GM18507 (cell line): ENCODE results near the gene POC1B.
A peak's percentile ranks its signal among the peaks of the same experiment; 100 is the strongest.

ENCODE experiments used
- DNase-seq: peaks from one replicate; pipeline ENCODE4 v3.0.0; 2011; ENCODE audit warnings: low read depth; ENCODE audit not compliant: insufficient read length; ENCODE audit errors: extremely low spot score
- FAIRE-seq: peaks from 2 replicates; lab custom pipeline; 2011; peaks lifted over from hg19 to GRCh38; lab: Jason Lieb, UNC

Gene POC1B

DNA sequence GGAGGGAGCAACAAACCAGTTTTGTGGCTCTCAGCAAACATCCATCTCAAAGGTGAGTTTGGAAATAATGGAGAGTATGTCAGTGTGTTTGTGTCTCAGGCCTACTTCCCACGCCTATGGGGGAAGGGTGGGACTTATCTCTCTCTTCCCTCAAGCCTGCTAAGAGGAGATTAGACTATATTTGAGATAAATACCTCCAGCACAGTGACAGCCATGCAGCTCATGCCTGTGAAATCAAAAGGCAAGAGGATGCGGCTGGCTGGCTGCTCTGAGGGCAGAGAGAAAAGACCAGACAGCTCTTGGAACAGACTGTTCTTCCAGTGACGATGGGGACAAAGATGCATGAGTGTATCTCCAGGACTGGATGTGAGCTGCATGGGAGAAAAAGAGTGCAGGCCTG, 14.7 kb upstream of the POC1B start:
- FAIRE-seq (no peak), DNase-seq (no peak)

DNA sequence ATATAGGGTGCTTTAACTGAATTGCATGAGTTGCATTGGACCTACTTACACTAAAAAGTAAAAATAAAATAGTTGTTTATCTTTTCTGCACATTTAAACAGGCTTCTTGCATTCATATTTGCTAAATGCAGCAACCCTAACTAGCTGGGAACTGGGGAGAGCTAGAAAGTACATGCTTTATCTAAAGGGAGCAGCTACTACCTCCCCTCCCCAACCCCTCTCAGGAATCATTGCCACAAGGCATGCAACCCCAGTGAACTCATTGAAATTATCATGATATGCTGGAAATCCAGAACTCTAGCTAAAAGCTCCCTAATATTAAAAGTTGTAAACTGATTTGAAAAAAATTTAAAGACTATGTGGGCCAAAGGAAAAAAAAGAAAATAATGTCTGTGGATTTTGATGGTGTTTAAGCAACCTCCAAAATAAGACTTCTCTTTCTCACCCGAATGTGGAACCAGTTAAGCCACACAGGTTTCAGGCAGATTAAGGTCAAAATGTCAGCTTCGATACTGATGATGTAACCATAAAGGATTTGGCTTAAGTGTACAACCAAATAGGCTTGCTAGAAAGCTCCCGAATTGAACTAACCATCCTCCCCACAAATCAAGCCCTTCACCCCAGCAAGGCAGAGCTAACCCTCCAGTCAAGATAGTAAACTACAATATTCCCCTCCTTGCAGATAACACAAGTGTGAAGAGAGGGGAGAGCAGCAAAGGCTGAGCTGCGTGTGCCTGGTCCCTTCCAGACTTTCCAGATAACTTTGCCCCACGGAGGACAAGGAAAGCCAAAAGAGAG, 13.8 kb upstream of the POC1B start:
- DNase-seq (no peak), FAIRE-seq (no peak)

DNA sequence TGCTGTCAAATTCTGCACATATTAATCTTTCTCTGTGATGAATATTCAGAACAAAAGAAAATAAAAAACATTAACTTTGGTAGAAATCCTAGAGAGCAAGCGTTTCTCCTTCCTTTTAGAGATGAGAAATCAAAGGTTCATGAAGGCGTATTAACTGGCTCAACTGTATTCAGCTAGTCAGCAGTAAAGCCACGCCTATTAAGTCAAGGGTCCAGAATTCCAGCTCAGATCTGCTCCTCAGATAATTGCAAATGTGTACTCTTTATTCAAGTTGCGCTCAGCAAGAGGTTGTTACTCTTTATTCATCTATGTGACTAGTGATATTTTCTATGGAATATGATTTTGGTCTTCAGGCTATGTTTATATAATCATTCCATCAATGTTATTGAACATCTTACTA, 13.1 kb upstream of the POC1B start:
- FAIRE-seq (no peak), DNase-seq (no peak)

DNA sequence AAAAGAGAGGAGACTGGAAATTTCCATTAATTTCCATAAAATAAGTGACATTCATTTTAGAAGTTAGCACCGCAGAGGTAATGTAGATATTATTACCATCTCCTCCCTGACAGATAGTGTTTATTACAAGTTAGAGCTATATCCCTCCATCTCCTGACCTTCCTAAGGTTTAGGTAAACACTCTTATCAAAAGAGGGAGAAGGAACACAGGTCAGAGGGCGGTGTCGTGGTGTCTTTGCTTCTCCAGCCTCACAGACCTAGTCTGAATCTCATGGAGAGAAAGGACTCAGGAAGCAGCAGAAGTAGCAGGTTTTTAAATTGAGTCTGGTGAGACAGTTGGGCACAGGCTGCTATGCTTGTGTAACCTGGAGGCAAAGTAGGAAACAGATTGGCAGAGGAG, 11.5 kb upstream of the POC1B start:
- DNase-seq, result no peak
- FAIRE-seq, result no peak

DNA sequence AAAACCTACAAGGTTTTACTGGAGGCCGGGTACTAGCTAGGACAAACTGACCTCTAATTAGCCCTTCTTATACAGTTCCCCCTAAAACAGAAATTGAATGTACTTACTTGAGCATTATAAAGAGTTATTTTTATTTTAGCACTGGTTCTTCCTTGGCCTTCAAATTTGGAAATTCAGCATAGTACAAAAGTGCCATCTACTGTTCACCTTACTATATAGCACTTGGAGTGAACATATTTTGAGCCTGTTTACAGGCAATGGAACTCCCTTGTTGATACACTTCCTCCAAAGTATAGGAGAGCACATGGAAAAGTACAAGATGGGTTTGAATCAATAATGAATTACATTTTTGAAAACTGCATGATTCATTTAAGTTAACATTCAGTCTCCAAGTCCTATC, 3.9 kb upstream of the POC1B start:
- peak; percentile 71 for FAIRE-seq

DNA sequence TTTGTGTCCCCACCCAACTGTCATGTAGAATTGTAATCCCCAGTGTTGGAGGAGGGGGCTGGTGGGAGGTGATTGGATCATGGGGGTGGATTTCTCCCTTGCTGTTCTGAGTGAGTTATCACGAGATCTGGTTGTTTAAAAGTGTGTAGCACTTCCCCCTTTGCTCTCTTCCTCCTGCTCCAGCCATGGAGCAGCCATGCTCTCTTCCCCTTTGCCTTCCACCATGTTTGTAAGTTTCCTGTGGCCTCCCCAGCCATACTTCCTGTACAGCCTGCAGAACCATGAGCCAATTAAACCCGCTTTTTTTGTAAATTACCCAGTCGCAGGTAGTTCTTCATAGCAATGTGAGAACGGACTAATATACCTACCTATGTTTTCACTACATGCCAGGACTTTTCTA, 2.6 kb upstream of the POC1B start:
- no peak for DNase-seq
- FAIRE-seq, result no peak

More for the DNA sequence above, 3.9 kb upstream of the POC1B start:
- no peak for DNase-seq

DNA sequence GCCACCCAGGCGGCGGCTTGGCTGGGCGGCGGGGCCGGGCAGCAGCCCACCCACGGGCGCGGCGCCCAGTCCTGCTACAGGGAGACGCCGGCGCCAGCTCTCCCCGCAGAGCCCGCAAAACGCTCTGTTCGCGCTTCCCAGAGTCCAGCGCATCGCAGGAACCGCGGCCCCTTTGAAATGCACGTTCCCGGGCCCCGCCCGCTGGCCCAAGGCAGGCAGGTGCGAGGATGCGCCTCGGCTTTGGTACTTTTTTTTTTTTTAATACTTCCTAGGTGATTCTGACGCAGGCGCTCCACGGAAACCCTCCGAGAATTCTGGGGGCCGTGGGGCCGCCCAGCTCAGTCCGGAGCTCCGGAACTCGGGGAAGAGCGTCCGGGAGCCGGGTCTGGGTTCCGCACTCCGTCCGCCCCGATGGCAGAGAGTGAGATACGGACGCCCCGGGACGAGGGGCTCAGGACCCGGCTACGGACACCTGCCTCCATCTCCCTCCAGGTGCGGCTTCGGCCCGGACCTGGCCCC, 483 bp downstream of the POC1B start:
- DNase-seq, result peak; percentile 9
- FAIRE-seq, result no peak

DNA sequence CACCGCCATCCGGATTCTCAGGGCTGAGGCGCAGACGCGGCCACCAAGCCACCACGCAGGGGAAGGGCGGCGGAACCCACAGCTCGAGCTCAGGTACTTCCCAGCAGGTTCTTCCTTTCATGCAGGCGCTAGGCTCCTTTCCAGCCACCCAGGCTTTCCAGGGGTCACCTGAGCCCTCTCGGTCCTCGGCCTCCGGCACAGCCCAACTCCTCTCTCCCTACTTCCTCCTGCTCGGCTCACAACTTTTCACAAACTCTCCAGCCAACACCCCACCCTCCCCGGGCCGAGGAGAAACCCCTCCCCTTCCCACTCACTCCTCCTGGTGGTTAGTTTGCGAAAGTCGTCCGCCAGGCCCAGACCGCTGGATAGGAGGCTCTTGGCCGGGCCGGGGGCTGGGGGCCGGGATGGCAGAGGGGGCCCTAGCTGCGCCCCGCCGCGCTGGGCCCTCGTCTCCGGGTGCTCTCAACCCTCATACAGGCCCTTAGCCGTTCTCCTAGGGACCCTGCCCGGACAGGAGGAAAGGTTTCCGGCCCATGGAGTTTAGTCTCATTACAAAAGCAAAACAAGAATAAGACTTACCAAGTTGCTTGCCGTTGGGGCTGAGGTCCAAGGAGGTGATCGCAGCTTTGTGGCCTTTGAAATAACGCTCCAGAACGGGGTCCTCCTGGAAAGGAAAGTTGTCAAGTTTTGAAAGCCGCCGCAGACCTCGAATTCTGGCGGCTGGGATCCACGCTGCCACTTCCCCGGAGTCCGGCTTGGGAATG, 1.1 kb downstream of the POC1B start, which contains the start of gene GALNT4:
GALNT4 (minus strand) TSS at position 256 of the 764 bp plus-strand sequence; CDS start at position 9, 247 bp downstream.
- FAIRE-seq (peak; percentile 84), DNase-seq (peak; percentile 69)

DNA sequence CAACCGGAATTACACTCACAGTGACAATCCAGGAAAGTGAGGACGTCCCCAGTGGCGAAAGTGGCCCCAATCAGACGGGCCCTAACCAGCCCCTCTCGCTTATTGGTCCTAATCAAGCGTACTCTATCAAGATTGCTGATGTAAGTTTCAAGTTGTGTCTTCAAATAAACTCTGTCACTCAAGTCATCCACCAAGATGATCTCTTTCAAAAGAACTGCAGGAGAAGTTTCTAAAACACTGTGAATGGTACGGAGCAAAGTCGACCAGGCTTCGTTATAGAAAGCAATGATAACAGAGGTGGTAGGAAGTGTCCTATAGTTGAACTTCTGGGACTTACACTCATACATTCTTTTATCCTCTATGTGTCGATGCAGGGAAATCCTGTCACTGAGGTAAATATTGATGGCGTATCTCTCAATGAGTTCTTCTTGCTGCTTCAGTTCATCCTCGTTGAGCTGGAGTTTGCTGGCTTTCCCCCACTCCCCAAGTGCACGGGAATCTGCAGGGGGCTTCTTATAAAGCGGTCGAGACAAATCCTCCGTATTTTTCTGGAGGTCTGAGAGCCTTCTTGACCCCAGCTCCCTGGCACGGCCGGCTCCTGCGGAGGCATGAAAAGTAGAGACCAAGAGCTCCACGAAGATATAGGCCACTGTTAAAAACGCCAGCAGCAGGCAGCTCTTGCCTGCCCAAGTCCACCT, 1.9 kb downstream of the POC1B start:
- FAIRE-seq (no peak), DNase-seq (no peak)

DNA sequence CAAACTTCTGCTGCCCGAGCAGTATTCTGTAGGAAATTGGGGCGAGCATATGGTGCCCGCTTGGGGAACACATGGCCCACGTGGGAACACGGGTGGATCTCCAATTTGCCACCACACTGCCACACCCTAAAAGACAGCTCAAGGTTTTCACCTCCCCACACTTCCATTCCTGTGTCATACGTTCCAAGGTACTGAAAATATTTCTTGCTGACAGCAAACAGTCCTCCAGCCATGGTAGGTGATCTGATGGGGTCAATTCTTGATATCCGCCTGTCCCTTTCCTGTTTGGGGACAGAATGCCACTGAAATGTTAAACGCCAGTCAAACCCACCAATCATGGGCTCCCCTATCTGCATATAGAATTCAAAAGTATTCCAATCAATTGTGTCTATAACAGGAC, 2.5 kb downstream of the POC1B start:
- no peak for FAIRE-seq
- DNase-seq, result no peak

DNA sequence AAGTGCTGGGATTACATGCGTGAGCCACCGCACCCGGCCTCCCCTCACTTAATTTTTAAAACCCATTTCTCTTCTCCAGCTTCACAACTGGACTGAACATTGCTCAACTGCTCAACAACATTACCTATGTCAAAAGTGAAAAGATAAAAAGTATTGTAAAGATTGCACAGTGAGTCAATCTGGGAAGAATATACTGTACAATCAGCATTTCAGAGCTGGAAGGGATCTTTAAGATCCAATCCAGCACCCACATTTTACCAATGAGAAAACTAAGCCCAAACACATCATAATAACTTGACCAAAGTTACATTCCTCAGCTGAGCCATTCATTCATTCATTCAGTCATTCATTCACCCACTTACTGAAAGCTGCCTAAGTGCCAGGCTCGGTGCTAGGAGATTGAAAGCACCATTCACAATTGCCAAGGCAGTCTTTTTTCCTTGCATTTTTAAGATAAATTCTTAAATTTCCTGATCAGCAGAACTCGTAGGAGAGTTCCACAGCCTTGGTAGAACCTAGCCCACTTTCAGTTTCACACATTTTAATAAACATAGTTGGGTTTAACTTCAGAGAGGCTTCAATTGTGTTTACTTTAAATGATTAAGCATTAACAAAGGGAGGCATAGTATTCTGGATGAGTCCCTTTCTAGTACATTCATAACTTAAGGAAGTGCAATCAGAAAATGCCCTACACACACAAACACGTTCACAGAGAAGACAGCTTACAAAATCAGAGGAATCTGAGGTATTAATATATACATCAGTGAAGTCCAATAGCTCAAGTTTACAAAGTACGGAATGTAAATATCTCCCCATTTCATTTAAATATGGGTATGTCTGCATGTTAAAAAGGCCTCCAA, 4.3 kb downstream of the POC1B start:
- FAIRE-seq, result no peak

DNA sequence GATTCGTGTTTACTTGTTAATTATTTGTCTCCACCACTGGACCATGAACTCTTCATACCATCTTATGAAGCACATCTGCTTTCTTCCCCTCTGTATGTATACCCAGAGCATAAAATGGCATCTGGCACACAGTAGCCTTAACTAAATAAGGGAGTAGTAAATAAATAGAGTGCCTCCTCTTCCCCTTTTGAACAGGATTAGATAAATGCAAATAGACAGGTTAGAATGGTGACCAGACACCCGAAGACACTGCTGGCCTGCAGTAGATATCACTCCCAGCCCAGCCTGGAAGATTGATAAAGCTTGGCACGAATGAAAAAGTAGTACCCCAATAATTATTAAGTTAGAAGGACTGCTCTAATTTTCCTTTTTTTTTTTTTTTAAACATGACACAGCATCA, 8.1 kb downstream of the POC1B start:
- no peak for DNase-seq
- FAIRE-seq, result no peak

More for the DNA sequence above, 4.3 kb downstream of the POC1B start:
- DNase-seq, result no peak

DNA sequence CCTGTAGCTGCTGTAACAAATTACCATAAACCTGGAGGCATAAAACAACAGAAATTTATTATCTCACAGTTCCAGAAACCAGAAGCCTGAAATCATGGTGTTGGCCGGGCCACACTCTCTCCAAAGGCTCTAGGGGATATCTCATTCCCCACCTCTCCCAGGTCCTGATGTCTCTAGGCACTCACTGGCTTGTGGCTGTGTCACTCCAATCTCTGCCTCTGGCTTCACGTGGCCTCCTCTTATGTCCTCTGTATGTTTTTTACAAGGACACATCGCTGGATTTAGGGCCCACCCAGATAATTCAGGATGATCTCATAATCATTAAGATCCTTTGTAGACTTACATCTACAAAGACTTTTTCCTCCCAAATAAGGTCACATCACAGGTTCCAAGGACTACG, 9.2 kb downstream of the POC1B start:
- DNase-seq, result no peak
- FAIRE-seq, result no peak

DNA sequence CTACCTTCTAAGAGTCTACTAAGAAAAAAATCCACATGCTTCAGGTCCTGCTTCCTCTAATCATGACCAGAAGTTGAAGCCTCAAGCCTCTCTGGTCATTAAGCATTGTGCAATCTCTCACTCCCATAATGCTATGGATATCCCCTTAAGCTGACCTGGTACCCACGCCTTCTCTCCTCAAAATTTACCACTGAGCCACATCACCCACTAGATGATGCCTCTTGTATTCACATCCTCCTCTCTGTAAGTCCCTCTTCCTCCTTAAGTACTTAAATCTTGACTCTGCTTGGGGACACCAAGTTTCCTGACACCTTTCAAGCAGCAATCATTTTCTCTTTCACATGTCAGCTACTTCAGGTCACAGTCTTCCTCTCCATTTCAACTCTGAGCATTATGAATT, 11.1 kb downstream of the POC1B start:
- FAIRE-seq, result no peak
- DNase-seq, result no peak

DNA sequence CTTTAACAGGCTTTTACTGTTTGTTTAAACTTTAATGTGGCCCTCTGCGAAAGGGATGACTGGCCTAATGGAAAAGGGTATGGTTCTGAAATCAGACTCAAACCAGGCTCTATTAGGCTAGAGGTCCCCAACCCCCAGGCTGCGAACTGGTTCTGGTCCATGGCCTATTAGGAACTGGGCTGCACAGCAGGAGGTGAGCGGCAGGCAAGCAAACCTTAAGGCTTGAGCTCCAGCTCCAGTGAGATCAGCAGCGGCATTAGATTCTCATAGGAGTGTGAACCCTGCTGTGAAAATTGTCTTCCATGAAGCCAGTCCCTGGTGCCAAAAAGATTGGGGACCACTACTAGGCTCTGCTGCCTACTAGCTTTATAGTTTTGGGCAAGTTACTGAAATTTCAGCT, 12.3 kb downstream of the POC1B start:
- FAIRE-seq (no peak), DNase-seq (no peak)

DNA sequence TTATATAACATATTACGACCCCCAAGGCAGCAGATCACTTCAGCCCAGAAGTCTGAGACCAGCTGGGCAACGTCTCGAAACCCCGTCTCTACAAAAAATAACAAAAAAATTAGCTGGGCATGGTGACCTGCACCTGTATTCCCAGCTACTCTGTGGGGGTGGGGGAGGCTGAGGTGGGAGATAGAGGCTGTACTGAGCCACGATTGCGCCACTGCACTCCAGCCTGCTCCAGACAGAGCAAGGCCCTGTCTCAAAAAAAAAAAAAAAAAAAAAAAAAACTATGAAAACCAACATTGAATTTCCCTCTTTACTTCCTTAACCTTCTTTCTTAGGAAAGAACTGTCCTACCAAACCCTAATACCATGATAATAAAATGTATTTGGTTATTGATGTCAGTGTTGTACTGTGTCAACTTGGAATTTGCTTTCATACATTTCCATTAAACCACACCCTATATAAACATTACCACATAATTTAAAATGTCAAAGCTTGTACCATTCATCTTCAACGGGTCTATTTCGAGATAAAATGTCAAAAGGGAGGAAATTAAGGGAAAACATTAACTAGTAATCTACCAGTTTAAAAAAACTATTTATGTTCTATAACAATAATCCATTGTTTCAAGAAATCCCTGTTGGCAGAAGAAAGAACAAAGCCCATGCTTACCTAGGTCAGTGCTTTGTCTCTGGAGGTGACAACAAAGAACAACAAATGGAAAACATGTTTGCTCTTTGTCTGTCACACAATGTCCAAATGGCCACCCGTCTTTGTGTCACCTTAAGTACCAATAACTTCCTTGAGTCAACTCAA, 18.6 kb downstream of the POC1B start:
- FAIRE-seq (no peak), DNase-seq (no peak)

DNA sequence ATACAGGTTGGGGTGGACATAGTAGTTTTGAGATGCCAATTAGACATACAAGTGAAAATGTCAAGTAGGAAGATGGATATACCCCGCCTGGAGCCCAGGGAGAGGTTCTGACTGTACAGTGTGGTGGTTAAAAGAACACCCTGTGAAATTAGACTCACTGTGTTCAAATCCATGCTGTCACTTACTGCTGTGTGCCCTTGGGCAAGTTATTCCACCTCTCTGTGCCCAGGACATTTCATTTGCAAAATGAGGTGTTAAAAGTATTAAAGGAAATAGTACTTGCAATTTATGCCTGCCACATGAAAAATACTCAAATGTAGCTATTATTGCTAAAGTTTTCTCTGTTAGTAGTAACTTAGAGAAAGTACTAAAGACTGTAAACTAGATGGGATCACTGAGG, 19.8 kb downstream of the POC1B start:
- FAIRE-seq, result no peak

DNA sequence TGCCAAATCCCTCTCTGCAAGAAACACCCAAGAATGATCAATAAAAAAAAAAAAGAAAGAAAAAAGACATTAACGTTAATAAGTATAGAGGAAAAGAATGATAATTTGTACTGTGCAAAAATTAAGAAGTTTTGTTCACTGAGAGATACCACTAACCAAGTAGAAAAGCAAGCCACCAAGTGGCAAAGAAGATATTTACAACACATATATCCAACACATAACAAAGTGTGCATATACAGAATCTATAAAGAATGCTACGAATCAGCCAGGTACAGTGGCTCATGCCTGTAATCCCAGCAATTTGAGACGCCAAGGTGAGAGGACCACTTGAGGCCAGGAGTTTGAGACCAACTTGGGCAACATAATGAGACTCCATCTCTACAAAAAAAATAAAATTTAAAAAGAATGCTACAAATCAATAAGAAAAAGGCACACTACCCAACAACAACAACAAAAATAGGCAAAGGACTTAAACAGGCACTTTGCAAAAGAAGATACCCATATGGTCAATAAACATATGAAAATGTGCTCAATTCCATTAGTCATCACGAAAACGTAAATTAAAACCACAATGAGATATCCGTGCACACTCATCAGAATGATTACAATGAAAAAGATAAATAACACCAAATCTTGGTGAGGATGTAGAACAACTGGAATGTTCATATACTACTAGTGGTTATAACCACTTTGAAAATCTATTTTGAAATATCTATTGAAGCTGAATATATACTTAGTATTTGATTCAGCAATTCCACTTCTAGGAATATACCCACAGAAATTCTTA, 21.1 kb downstream of the POC1B start:
- FAIRE-seq (no peak), DNase-seq (no peak)

More for the DNA sequence above, 19.8 kb downstream of the POC1B start:
- no peak for DNase-seq
